C4-2B (cell line): ENCODE data around the gene COA1.

Source experiments
- ZFX ChIP-seq: fragments of 450-650 bp; IDR thresholded peaks from 2 replicates; pipeline ENCODE4 v1.6.1; 2017
- TF ChIP-seq, protein P1 (sequence below): fragments of 450-650 bp; conservative IDR thresholded peaks from 2 replicates; pipeline ENCODE4 v1.5.1; 2017; ENCODE audit warnings: mild to moderate bottlenecking

DNA sequence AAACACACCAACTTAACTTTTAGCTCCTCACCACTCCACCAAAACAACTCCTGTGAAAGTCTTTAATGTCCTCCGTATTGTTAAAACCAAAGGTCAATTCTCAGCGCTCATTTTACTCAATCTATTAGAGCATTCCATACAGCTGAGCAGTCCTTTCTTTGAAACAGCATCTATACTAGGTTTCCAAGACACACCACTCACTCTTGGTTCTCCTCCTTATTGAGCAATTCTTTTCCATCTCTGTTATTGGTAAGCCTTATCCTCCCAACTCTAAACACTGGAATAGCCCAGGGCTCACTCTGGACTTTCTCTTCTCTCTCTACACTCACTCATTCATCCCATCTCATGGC, 34.9 kb downstream of the COA1 start:
- TF ChIP-seq, protein P1, sequence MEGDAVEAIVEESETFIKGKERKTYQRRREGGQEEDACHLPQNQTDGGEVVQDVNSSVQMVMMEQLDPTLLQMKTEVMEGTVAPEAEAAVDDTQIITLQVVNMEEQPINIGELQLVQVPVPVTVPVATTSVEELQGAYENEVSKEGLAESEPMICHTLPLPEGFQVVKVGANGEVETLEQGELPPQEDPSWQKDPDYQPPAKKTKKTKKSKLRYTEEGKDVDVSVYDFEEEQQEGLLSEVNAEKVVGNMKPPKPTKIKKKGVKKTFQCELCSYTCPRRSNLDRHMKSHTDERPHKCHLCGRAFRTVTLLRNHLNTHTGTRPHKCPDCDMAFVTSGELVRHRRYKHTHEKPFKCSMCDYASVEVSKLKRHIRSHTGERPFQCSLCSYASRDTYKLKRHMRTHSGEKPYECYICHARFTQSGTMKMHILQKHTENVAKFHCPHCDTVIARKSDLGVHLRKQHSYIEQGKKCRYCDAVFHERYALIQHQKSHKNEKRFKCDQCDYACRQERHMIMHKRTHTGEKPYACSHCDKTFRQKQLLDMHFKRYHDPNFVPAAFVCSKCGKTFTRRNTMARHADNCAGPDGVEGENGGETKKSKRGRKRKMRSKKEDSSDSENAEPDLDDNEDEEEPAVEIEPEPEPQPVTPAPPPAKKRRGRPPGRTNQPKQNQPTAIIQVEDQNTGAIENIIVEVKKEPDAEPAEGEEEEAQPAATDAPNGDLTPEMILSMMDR: no peak
- no peak for TF ChIP-seq ZFX
